Pericardium fibroblast (primary cell): ENCODE data around the gene JDP2. TPM values are rescaled to one million over a fixed set of nuclear protein-coding genes. Genes with fewer than 3 reads are reported as not detected.

Experiments
- total RNA-seq: library from RNA; depleted of rRNA; stranded (reverse); fragments of >200 nt; gene quantifications from 2 replicates; pipeline ENCODE4 v1.2.3, GENCODE V29; 2015

The JDP2 gene, protein sequence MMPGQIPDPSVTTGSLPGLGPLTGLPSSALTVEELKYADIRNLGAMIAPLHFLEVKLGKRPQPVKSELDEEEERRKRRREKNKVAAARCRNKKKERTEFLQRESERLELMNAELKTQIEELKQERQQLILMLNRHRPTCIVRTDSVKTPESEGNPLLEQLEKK
- total RNA-seq: 175 and 205 TPM in 2 replicates

GRCh38 chr14:75427482-75428229, at the start of gene JDP2:
TSS of gene JDP2 (plus strand) at chr14:75428022. CDS start at chr14:75437921, 9,899 bp downstream.

GRCh38 chr14:75522224-75522982, 94.6 kb downstream of the JDP2 start, which contains the start of gene BATF:
TSS of gene BATF (plus strand) at chr14:75522469. CDS start at chr14:75522683, 214 bp downstream.

Other genes with a start within 250 kb of the JDP2 start
- 248 and 494 TPM in 2 replicates for gene FOS, start 149.2 kb upstream of the JDP2 start, total RNA-seq
- gene BATF, start 94.4 kb downstream of the JDP2 start, total RNA-seq: not detected in 2 replicates
- 2.1 and 2.2 TPM in 2 replicates for gene FLVCR2, start 150.6 kb downstream of the JDP2 start, total RNA-seq
- gene ERG28, start 232.9 kb downstream of the JDP2 start, total RNA-seq: 14.1 and 17.5 TPM in 2 replicates
- 16.2 and 16.6 TPM in 2 replicates for gene TTLL5, start 233.2 kb downstream of the JDP2 start, total RNA-seq